ENCODE measurements around the gene KLHL26. TPM values are rescaled to one million over a fixed set of nuclear protein-coding genes. Genes with fewer than 3 reads are reported as not detected.

Gene KLHL26
- total and polyA plus RNA-seq, 2 of the 4 experiments (the other 2 are of a cell fraction) = 2.2 to 4.7 TPM

GRCh38 chr19:18645035-18645511, 8.2 kb downstream of the KLHL26 start:
- Histone ChIP-seq H2BK120ac (ENCODE audit: low read depth, low read length) (no peak overlapping the region), H2AK9ac (replicated peaks; ENCODE audit: low read depth, low read length, poor library complexity) (no peak overlapping the region), H3K27ac (ENCODE audit: insufficient read depth, low read length) (no peak overlapping the region), H2AFZ (replicated peaks; ENCODE audit: low read length, poor library complexity) (peak overlapping the region; percentile 43), H3K36me3 (ENCODE audit: control insufficient read depth, insufficient read depth, low read length) (no peaks in the 10 kb centered on the region), H3K56ac (ENCODE audit: extremely low read depth, insufficient read depth, low read length) (no peak overlapping the region), H2BK15ac (ENCODE audit: low read depth, low read length) (no peak overlapping the region), H3K4me2 (ENCODE audit: low read depth, low read length) (no peak overlapping the region), H3K4me1 (ENCODE audit: control insufficient read depth, insufficient read depth, low read length) (peaks cover 17% of the 10 kb centered on the region), H2AK5ac (ENCODE audit: low read depth, low read length) (no peak overlapping the region), H3K9me3 (ENCODE audit: control insufficient read depth, insufficient read depth, low read length) (no peaks in the 10 kb centered on the region; the same call in 1 of the 2 replicates), H4K8ac (ENCODE audit: low read depth in 2 of 2, low read length in 2 of 2) (no peak overlapping the region), H4K5ac (ENCODE audit: low read depth, low read length) (no peak overlapping the region), H3K14ac (replicated peaks; ENCODE audit: low read depth, low read length) (no peak overlapping the region), H3K79me1 (ENCODE audit: low read depth in 1 of 2, low read length in 2 of 2) (peaks cover 14 to 63% of the 10 kb centered on the region in 2 experiments), H2BK5ac (ENCODE audit: low read depth, low read length, poor library complexity, severe bottlenecking) (no peak overlapping the region), H3K9me1 (ENCODE audit: insufficient read depth, low read length) (peaks cover 14% of the 10 kb centered on the region), H2BK20ac (ENCODE audit: low read depth, low read length) (no peak overlapping the region), H3K9ac (ENCODE audit: low read depth, low read length) (no peak overlapping the region), H3K27me3 (ENCODE audit: control insufficient read depth, insufficient read depth, low read length) (no peaks in the 10 kb centered on the region), H3K18ac (ENCODE audit: low read depth, low read length) (no peak overlapping the region), H4K91ac (ENCODE audit: insufficient read depth, low read depth, low read length) (no peak overlapping the region), H4K20me1 (ENCODE audit: insufficient read depth, low read length) (peaks cover 27% of the 10 kb centered on the region), H3K23ac (ENCODE audit: low read depth, low read length) (no peak overlapping the region), H3K4ac (ENCODE audit: low read depth, low read length) (no peak overlapping the region; the same call in 1 of the 2 replicates), H3K4me3 (ENCODE audit: insufficient read depth, low read depth, low read length) (no peak overlapping the region)
- WGBS, 2 experiments (ENCODE audit: extremely low coverage in 2 of 2, insufficient read length in 1 of 2) = no CpG with 5 or more reads among the region's 13 CpGs
- ChIA-PET CTCF (no interaction called here), POLR2A (ENCODE audit: unreplicated experiment) (no interaction called here)
- intact Hi-C loops (cut with micrococcal nuclease) = no loop called here
- no peak for DNase-seq
- no TSS peak for BruUV-seq (replicated peaks)
- ATAC-seq (ENCODE audit: low read depth) = no peak
- in situ Hi-C loops (cut with MboI; ENCODE audit: low sequenced_read_pairs) = no loop called here
- dilution Hi-C loops (cut with HindIII; ENCODE audit: low sequenced_read_pairs, unreplicated experiment) = no loop called here
- TF ChIP-seq ELK1 (IDR thresholded peaks at IDR 0.05; ENCODE audit: borderline replicate concordance, low read depth, low read length) (no peak), MAFK (IDR thresholded peaks at IDR 0.05; ENCODE audit: low read depth, low read length) (no peak), MAZ (IDR thresholded peaks at IDR 0.05; ENCODE audit: borderline replicate concordance, low read depth, low read length) (no peak), FOS (IDR thresholded peaks at IDR 0.05; ENCODE audit: low read depth, low read length) (no peak)

Measured in IMR-90 (cell line).